ENCODE data around the gene MLXIP.

Gene MLXIP

GRCh38 chr12:122160761-122161160, 82.2 kb downstream of the MLXIP start:
- H3K4me2 ChIP-seq (ENCODE audit: low read depth, low read length, poor library complexity, severe bottlenecking): no peak overlapping the region
- no peak overlapping the region for H3K4me3 ChIP-seq (ENCODE audit: insufficient read depth, low read length, poor library complexity, severe bottlenecking)
- no peak overlapping the region for H3K27ac ChIP-seq (ENCODE audit: low read depth, low read length)
- no peaks in the 10 kb centered on the region for H3K27me3 ChIP-seq (ENCODE audit: low read length)
- no peaks in the 10 kb centered on the region for H4K20me1 ChIP-seq (ENCODE audit: low read depth, low read length)
- no peaks in the 10 kb centered on the region for H3F3A ChIP-seq (ENCODE audit: insufficient read depth)
- H3K9ac ChIP-seq (ENCODE audit: low read length): no peak overlapping the region
- TF ChIP-seq CTCF (IDR thresholded peaks at IDR 0.05; ENCODE audit: insufficient read depth, low read length, poor library complexity, severe bottlenecking) (no peak), EZH2phosphoT487 (conservative IDR thresholded peaks at IDR 0.05; ENCODE audit: low read length) (no peak)
- no peaks in the 10 kb centered on the region for H3K9me2 ChIP-seq (replicated peaks; ENCODE audit: insufficient read depth, low read length)
- H3K36me3 ChIP-seq (ENCODE audit: low read length): no peaks in the 10 kb centered on the region
- H3K9me3 ChIP-seq (ENCODE audit: insufficient read depth, low read length): no peaks in the 10 kb centered on the region
- no peaks in the 10 kb centered on the region for H3K79me2 ChIP-seq (ENCODE audit: insufficient read depth, low read length)
- H2AFZ ChIP-seq (ENCODE audit: low read depth, low read length, severe bottlenecking): no peak overlapping the region

- Histone ChIP-seq H3K27me3 (ENCODE audit: low read length) (no peaks in the 10 kb centered on the region), H4K20me1 (ENCODE audit: low read depth, low read length) (no peaks in the 10 kb centered on the region), H3F3A (ENCODE audit: insufficient read depth) (no peaks in the 10 kb centered on the region), H2AFZ (ENCODE audit: low read depth, low read length, severe bottlenecking) (no peak overlapping the region), H3K79me2 (ENCODE audit: insufficient read depth, low read length) (no peaks in the 10 kb centered on the region), H3K4me2 (ENCODE audit: low read depth, low read length, poor library complexity, severe bottlenecking) (no peak overlapping the region), H3K36me3 (ENCODE audit: low read length) (no peaks in the 10 kb centered on the region), H3K4me3 (ENCODE audit: insufficient read depth, low read length, poor library complexity, severe bottlenecking) (no peak overlapping the region), H3K27ac (ENCODE audit: low read depth, low read length) (no peak overlapping the region), H3K9me3 (ENCODE audit: insufficient read depth, low read length) (no peaks in the 10 kb centered on the region), H3K9ac (ENCODE audit: low read length) (no peak overlapping the region), H3K9me2 (replicated peaks; ENCODE audit: insufficient read depth, low read length) (no peaks in the 10 kb centered on the region)
- no peak for TF ChIP-seq EZH2phosphoT487 (conservative IDR thresholded peaks at IDR 0.05; ENCODE audit: low read length)
- no peak for TF ChIP-seq CTCF (IDR thresholded peaks at IDR 0.05; ENCODE audit: insufficient read depth, low read length, poor library complexity, severe bottlenecking)
Measured at GRCh38 chr12:122161682-122162081, 83.1 kb downstream of the MLXIP start.

- Histone ChIP-seq H3K27me3 (ENCODE audit: low read length) (no peaks in the 10 kb centered on the region), H4K20me1 (ENCODE audit: low read depth, low read length) (no peaks in the 10 kb centered on the region), H3K4me2 (ENCODE audit: low read depth, low read length, poor library complexity, severe bottlenecking) (no peak overlapping the region), H2AFZ (ENCODE audit: low read depth, low read length, severe bottlenecking) (no peak overlapping the region), H3K9me2 (replicated peaks; ENCODE audit: insufficient read depth, low read length) (no peaks in the 10 kb centered on the region), H3K36me3 (ENCODE audit: low read length) (no peaks in the 10 kb centered on the region), H3K4me3 (ENCODE audit: insufficient read depth, low read length, poor library complexity, severe bottlenecking) (no peak overlapping the region), H3K79me2 (ENCODE audit: insufficient read depth, low read length) (no peaks in the 10 kb centered on the region), H3K27ac (ENCODE audit: low read depth, low read length) (no peak overlapping the region), H3K9me3 (ENCODE audit: insufficient read depth, low read length) (no peaks in the 10 kb centered on the region), H3F3A (ENCODE audit: insufficient read depth) (no peaks in the 10 kb centered on the region), H3K9ac (ENCODE audit: low read length) (no peak overlapping the region)
- TF ChIP-seq CTCF (IDR thresholded peaks at IDR 0.05; ENCODE audit: insufficient read depth, low read length, poor library complexity, severe bottlenecking) (no peak), EZH2phosphoT487 (conservative IDR thresholded peaks at IDR 0.05; ENCODE audit: low read length) (no peak)
Measured at GRCh38 chr12:122162976-122163375, 84.4 kb downstream of the MLXIP start.
